ENCODE results near the gene ROR2.

Gene ROR2

GRCh38 chr9:91867740-91868139 lies 82.3 kb downstream of the ROR2 start:
- no peak for DNase-seq

GRCh38 chr9:91865041-91865440 lies 85.0 kb downstream of the ROR2 start:
- no peak for DNase-seq

DNA sequence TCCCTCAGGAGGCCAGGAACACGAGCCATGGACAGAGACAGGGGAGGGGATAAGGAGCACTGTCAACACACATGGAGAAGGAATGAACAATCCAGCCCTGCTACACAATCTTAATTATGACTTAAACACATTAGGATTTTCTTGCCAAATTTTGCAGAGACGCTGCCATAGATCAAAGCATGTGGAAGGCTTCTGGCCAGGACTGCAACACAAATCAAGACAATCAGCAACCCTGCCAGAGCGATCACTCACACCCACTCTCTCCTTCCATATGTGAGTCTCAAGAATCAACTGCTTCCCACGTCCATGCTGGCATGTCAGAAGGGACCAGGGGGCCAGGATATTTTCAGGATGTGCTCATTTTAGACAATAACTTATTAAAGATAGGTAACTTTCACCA lies 85.6 kb downstream of the ROR2 start:
- DNase-seq: no peak

DNA sequence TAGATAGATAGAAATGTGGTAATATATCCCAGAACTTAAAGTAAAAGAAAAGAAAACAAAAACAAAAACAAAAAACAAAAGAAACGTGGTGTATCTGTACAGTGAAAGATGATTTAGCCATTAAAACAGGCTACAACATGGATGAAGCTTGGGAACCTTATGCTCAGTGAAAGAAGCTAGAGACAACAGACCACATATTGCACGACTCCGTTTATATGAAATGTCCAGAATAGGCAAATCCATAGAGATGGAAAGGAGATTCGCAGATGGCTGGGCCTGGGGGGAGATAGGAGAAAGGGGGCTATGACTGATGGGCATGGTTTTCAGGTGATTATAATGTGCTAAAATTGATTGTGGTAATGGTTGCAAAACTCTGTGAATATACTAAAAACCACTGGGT lies 86.6 kb downstream of the ROR2 start:
- no peak for DNase-seq

DNA sequence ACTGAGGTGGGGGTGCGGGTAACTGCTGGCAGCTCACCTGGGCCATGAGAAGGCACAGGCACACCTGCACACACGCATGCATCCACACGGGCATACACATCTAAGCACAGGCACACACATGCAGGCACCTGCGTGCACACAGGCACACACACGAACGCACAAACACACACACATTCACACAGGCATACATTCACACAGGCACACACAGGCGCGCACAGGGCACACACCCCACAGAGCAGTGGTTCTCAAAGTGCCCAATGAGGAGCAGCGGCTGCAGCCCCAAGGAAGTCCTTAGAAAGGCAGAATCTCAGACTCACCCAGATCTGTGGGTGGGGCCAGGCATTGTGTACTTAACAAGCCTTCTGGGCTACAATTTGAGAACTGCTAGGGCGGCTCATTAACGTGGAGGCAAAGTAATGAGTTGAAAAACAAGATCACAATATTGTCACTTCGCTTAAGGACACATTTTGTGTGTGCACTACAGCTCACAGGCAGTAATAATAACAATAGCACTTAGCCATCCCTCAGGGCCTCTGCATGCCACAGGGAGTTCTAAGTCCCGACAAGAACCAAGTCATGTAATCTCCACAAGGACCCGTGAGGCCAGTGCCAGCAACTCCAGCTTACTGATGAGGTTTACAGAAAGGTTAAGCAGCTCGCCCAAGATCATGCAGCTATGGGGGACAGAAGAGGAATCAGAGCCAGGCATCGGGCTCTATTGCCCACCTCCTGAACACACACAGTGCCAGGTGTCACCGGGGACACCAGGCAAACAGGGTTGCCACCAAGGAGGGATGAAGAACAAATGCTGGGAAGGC lies 91.6 kb downstream of the ROR2 start:
- no peak for DNase-seq

DNA sequence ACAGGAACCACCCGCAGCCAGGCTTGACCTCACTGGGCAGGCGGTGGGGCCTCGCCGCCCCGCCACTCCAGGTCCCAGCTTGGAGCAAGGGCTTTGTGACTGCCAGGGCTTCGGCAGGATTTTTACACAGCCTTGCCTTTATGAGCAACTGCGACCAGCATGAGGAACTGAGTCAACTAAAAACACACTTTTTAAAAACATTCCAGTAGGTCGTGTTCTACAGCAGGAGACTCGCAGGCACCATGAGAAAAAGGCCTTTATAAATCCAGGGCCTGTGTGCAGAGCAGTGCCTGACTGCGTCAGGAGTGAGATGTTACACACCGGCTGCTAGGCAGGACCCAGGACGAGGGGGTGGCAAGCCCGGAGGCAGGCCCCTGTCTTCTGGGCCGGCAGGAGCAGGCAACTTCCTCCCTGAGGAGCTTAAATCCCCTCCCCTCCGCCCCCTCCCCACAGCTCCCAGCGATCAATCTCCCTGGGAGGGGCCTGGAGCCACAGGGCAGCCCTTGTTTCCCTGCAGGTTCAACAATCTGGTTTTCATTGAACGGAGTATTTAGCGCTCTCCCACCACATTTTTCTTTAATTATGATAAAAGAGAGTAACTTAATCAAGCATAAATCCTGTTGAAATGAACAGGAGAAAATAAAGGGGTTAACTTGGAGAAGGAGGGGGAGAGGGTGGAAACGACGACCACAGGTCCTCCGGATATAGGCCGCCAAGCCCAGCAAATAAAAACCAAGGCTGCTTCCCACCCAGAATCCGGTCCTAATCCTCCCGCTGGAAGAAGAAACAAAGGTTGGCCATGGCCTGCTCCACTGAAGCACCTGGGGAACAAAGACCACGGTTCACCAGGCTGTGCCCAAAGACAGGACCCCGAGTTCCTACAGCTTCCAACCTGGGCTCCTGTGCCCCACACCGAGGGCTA lies 92.5 kb downstream of the ROR2 start:
- DNase-seq: no peak

- DNase-seq: no peak
Observed at GRCh38 chr9:91856419-91856818, 93.6 kb downstream of the ROR2 start.

- no peak for DNase-seq
Observed at GRCh38 chr9:91855196-91855595, 94.8 kb downstream of the ROR2 start.

DNA sequence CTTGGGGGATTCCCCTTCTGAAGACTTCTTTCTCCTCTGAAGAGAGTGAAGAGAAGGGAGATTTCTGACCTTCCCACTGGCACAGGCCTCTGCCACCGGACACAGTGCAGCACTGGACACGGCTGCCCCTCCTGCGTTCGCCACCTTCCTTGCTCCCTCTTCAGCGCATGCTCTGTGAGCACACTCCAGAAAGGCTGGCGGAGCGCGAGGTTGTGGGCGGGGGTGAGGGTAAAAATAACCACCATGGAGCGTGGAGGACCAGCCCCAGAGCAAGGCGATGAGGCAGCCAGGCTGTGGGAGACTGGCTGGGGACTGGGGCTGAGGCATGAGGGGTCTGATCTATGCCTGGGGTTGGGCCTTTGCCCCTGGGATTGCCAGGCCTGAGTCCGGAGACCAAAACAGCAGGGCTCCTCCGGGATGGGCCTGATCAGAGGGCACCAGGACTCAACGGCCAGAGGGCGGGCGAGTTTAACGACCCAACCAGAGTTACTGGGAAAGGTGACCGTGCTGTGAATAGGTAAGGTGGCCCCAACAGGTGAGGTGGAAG lies 97.2 kb downstream of the ROR2 start:
- DNase-seq: no peak

GRCh38 chr9:91849694-91850093 lies 100.3 kb downstream of the ROR2 start:
- DNase-seq: no peak

DNA sequence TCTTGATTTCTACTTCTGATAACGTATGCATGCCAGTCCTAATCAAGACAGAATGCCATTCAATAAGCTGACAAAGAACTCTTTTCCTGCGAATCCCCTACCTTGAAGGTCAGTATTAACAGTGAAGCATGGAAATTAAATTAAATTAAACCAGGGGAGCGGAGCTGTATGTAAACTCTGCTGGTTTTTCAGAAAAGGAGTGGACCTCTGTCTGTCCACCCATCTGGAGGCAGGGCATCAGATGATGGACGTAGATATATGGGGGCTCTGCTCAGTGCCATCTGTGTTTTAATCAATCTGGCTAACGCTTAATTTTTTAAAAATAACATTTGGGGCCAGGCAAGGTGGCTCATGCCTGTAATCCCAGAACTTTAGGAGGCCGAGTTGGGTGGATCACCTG lies 101.9 kb downstream of the ROR2 start:
- DNase-seq: no peak

- no peak for DNase-seq
Observed at GRCh38 chr9:91847581-91848091, 102.4 kb downstream of the ROR2 start.

GRCh38 chr9:91845879-91846278 lies 104.1 kb downstream of the ROR2 start:
- DNase-seq: no peak

- no peak for DNase-seq
Observed at GRCh38 chr9:91844701-91845291, 105.2 kb downstream of the ROR2 start.

DNA sequence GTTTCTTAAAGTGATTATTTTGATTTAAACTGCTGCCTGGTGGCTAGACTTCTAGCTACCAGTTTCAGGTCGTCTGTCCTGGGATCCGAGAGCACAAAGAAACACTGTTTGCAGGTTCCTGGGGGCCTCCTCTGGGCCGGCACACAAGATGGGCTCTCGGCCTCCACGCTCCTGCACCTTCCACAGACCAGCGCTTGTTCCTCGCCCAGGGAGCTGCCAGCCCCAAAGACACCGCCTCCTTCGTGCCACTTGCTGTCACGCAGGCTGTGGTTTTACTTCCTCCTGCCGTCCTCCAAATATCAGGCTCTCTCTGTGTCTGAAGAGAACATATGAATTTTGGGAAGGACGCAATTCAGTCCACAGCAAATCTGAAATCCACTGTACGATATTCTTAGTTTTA lies 105.8 kb downstream of the ROR2 start:
- DNase-seq: no peak

DNA sequence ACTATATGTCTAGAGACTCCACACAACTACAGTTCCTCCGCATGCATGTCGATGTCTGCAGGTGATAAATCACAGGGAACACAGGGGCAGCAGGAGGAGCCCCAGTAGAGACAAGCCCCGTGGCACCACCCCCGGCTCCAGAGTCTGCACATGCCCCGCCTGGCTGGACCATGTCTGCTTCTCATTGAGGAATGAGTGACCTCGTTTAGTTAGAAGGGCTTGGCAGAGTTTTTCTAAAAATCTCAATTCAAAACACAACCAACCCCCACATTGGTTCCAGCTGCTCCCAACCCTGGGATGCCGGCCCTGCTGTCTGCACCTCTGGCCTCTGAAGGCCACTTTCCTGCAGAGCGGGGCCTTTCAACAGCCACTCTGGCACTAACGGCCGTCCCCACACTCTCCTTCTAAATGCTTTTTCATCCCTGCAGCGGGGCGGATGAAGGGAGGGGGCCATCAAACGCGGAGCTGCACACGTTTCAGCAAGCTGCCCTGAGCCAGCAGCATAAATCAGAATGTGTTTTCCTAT lies 106.3 kb downstream of the ROR2 start:
- DNase-seq: no peak

GRCh38 chr9:91843093-91843492 lies 106.9 kb downstream of the ROR2 start:
- no peak for DNase-seq

DNA sequence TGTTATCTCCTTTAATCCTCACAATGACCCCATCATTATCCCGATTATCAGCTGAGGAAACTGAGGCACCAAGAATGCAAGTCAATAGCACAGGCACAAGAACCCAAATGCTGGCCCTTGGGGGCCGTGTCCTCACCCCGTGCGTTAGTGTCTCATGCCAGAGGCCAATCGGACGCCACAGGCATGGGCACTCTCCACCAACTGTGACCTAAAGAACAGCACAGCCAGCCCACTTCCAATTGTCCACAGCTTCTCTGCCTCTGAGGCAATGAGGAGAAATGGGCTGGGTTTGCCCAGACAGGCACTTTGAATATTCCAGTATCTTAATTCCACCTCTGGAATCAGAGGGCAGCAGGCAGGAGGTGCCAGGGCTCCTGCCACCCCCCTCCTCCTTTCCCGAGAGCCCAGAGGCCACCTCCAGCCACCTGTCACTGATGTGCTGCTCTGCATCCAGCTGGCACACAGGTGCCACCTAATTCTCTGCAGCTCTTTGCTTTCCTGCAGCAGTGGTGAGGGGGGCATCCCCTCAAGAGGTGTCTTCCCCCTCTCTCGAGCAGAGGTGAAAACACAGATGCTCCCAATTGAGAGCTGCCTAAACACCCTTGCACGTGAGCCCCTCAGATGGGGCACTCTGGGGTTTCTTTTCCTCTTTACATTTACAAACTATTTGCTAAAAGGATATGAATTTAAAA lies 107.5 kb downstream of the ROR2 start:
- no peak for DNase-seq

- DNase-seq: no peak
Observed at GRCh38 chr9:91841591-91841990, 108.4 kb downstream of the ROR2 start.

GRCh38 chr9:91840882-91841281 lies 109.1 kb downstream of the ROR2 start:
- DNase-seq: no peak

- no peak for DNase-seq
Observed at GRCh38 chr9:91840469-91840868, 109.6 kb downstream of the ROR2 start.

DNA sequence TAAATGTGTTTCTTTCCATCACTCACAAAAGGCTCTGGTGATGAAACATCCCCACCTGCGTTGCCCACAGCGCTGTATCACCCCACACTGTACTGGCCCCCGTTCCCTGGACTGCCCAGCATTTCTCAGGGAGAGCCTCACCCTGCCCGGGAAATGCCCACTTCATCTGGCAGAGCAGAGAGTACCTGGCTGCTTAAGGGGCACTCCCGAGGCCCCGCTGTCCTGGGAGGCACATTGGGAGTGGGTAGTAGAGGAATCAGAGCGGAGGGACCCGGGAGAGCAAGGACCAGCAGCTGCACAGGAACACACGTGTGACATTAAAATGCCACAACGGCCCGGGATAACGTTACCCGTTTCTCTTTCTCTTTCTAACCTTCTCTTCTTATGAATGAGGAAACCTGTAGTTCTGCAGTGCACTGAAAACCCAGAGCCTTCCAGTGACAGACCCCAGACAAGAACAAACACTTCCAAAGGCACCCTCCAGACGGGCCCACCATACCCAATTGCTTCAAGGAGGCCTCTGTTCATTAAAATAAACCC lies 110.0 kb downstream of the ROR2 start:
- no peak for DNase-seq
